ENCODE results near the gene ERICH6B. TPM values are rescaled to one million over a fixed set of nuclear protein-coding genes. Genes with fewer than 3 reads are reported as not detected.

Gene ERICH6B
- polyA plus RNA-seq, 3 donors = not detected

DNA sequence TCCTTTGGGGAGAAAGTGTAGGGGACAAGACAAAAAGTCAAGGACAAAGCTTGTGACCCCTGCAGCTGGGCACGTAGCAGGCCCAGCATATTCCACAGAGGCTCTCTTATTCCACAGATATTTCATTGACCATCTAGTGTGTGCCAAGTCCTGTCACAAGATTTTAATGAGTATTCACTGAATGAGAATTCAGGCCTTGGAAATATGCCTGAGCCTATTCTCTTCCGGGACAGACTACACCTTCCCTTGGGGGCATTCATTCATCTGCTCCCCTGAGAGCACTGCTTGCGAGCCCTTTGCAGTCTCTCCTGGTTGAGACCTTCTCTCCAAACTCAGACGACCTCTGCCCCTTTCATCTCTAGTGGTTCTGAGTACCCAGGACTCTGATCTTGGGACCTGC lies 25.5 kb downstream of the ERICH6B start:
- H3K9me3 ChIP-seq (replicated peaks in 1 of 2; ENCODE audit: control insufficient read depth in 1 of 2, insufficient read depth in 1 of 2, low read length in 2 of 2) = no peaks in the 10 kb centered on the region
- Mint-ChIP-seq H3K27me3 (ENCODE audit: low read depth in 3 of 3) (peaks cover 0 to 5% (median 2%) of the 10 kb centered on the region in 3 donors), H3K36me3 (no peaks in the 10 kb centered on the region), H3K4me3 (no peak overlapping the region), H3K27ac (no peak overlapping the region), H3K9me3 (peaks cover 0 to 12% (median 1%) of the 10 kb centered on the region in 7 donors), H3K4me1 (no peaks in the 10 kb centered on the region)
- no peaks in the 10 kb centered on the region for H3K4me1 ChIP-seq (ENCODE audit: control insufficient read depth in 1 of 2, insufficient read depth in 2 of 2, low read length in 2 of 2)
- no peaks in the 10 kb centered on the region for H4K20me1 ChIP-seq (ENCODE audit: insufficient read depth, low read length)
- intact Hi-C loops (cut with micrococcal nuclease) = no loop called here
- peaks cover 0 to 3% of the 10 kb centered on the region in 2 donors for H3K27me3 ChIP-seq (ENCODE audit: control insufficient read depth in 2 of 2, insufficient read depth in 2 of 2, low read length in 2 of 2)
- H3K36me3 ChIP-seq (replicated peaks in 1 of 2; ENCODE audit: control insufficient read depth in 1 of 2, insufficient read depth in 2 of 2, low read length in 2 of 2) = no peaks in the 10 kb centered on the region
- no peak overlapping the region for H3K27ac ChIP-seq (ENCODE audit: low read depth in 1 of 2, low read length in 2 of 2)
- H3K9ac ChIP-seq (ENCODE audit: insufficient read depth, low read length, poor library complexity, severe bottlenecking) = no peak overlapping the region
- no peaks in the 10 kb centered on the region for H3K79me2 ChIP-seq (ENCODE audit: insufficient read depth, low read length)
- no peak overlapping the region for H3K4me2 ChIP-seq (replicated peaks; ENCODE audit: extremely low read depth, low read length, poor library complexity, severe bottlenecking)
- no peak overlapping the region for H3K4me3 ChIP-seq (replicated peaks in 1 of 3; ENCODE audit: low read depth in 2 of 3, low read length in 3 of 3)
- no peak for DNase-seq
- TF ChIP-seq, protein P1, sequence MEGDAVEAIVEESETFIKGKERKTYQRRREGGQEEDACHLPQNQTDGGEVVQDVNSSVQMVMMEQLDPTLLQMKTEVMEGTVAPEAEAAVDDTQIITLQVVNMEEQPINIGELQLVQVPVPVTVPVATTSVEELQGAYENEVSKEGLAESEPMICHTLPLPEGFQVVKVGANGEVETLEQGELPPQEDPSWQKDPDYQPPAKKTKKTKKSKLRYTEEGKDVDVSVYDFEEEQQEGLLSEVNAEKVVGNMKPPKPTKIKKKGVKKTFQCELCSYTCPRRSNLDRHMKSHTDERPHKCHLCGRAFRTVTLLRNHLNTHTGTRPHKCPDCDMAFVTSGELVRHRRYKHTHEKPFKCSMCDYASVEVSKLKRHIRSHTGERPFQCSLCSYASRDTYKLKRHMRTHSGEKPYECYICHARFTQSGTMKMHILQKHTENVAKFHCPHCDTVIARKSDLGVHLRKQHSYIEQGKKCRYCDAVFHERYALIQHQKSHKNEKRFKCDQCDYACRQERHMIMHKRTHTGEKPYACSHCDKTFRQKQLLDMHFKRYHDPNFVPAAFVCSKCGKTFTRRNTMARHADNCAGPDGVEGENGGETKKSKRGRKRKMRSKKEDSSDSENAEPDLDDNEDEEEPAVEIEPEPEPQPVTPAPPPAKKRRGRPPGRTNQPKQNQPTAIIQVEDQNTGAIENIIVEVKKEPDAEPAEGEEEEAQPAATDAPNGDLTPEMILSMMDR (IDR thresholded peaks at IDR 0.05) = no peak
- WGBS (ENCODE audit: insufficient coverage) = 100% methylated on average over 2 of the region's 4 CpGs
- H2AFZ ChIP-seq (ENCODE audit: insufficient read depth, low read depth, low read length, poor library complexity, severe bottlenecking) = no peak overlapping the region

DNA sequence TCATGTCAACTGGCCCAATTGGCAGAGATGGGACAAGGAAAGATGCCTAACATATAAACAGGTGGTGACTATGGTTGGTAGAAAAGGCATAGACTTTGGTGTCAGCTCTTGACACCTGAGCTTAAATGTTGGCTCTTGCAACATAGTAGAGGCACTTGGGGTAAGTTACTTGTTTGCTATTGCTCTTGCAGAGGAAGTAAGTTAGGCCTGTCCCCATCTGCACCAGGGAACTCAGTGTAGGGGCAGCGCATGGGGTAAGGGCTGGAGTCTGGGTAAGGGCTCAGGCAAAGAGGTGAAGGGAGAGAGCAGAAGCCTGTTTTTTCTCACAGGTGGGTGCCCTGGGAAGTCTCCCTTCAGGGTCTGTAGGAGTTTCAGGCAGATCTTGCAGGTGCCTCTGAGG lies 27.6 kb downstream of the ERICH6B start:
- Histone ChIP-seq H2AFZ (ENCODE audit: insufficient read depth, low read depth, low read length, poor library complexity, severe bottlenecking) (no peak overlapping the region), H3K4me2 (replicated peaks; ENCODE audit: extremely low read depth, low read length, poor library complexity, severe bottlenecking) (no peak overlapping the region), H3K36me3 (replicated peaks in 1 of 2; ENCODE audit: control insufficient read depth in 1 of 2, insufficient read depth in 2 of 2, low read length in 2 of 2) (no peaks in the 10 kb centered on the region), H3K79me2 (ENCODE audit: insufficient read depth, low read length) (no peaks in the 10 kb centered on the region), H3K27me3 (ENCODE audit: control insufficient read depth in 2 of 2, insufficient read depth in 2 of 2, low read length in 2 of 2) (no peaks in the 10 kb centered on the region), H3K9ac (ENCODE audit: insufficient read depth, low read length, poor library complexity, severe bottlenecking) (no peak overlapping the region), H3K4me3 (replicated peaks in 1 of 3; ENCODE audit: low read depth in 2 of 3, low read length in 3 of 3) (no peak overlapping the region), H4K20me1 (ENCODE audit: insufficient read depth, low read length) (no peaks in the 10 kb centered on the region), H3K4me1 (ENCODE audit: control insufficient read depth in 1 of 2, insufficient read depth in 2 of 2, low read length in 2 of 2) (no peaks in the 10 kb centered on the region), H3K27ac (ENCODE audit: low read depth in 1 of 2, low read length in 2 of 2) (no peak overlapping the region), H3K9me3 (replicated peaks in 1 of 2; ENCODE audit: control insufficient read depth in 1 of 2, insufficient read depth in 1 of 2, low read length in 2 of 2) (no peaks in the 10 kb centered on the region)
- no peak for DNase-seq
- TF ChIP-seq, protein P1 (IDR thresholded peaks at IDR 0.05) = no peak
- H3K4me3 Mint-ChIP-seq = no peak overlapping the region
- H3K27ac Mint-ChIP-seq = no peak overlapping the region
- no peaks in the 10 kb centered on the region for H3K36me3 Mint-ChIP-seq
- H3K9me3 Mint-ChIP-seq = peaks cover 0 to 15% (median 1%) of the 10 kb centered on the region in 7 donors
- peaks cover 0 to 3% (median 2%) of the 10 kb centered on the region in 3 donors for H3K27me3 Mint-ChIP-seq (ENCODE audit: low read depth in 3 of 3)
- 71% methylated on average over 1 of the region's 1 CpG for WGBS (ENCODE audit: insufficient coverage)
- H3K4me1 Mint-ChIP-seq = no peaks in the 10 kb centered on the region
- intact Hi-C loops (cut with micrococcal nuclease) = no loop called here
